NCI-H187 treated with DMSO at 0.1 percent for 48 hours (cell line): ENCODE results near the gene ROR2.

Experiments
- DNase-seq: peaks from one replicate; lab custom pipeline; 2025; lab: John Stamatoyannopoulos, UW

Gene ROR2

GRCh38 chr9:91736898-91737601 lies 213.0 kb downstream of the ROR2 start:
- no peak for DNase-seq

GRCh38 chr9:91736311-91736710 lies 213.7 kb downstream of the ROR2 start:
- DNase-seq, result no peak

DNA sequence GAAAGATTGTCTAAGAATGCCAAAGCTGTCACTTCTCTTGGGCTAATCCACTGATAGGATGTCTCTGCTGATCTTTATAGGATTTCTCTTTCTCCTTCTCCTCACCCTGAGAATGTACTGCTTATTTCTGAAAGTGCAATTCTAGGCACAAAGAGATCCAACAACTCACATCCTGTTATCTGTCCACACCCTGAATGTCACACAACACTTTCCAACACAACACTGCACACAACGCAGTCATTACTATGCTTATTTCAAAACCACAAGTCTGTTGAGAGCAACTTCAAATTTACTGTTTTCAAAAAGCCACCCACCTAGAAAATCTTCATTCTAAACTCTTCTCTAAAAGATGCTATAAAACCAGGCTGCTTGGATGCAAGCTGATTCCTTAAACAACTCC lies 215.0 kb downstream of the ROR2 start:
- no peak for DNase-seq

GRCh38 chr9:91734371-91734981 lies 215.6 kb downstream of the ROR2 start:
- DNase-seq, result no peak

DNA sequence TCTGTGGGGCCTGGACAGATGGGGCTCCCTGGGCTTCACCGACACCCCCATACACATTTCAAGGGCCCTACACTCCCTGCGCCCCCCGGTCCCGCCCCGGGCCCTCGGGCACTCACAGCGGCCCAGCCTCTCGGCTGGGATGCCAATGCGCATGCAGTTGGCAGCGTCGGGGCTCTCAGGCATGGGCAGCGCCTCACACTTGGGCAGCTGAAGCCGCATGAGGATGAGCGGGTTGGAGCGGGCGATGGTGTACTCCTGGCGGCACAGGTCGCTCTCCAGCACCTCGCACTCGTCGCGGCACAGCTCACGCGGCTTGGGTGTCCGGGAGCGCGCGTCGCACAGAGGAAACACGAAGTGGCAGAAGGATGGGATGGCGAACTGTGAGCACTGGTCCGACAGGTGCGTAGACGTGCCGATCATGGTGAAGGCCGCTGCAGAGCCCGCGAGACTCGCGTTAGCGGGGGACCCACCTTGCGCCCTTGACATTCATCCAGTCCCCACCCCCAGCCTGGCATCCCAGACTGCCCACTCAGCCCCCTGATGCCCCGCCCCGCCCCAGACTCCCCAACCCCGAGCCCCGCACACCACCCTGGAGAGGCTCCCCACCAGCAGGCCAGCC lies 216.9 kb downstream of the ROR2 start:
- DNase-seq, result no peak

DNA sequence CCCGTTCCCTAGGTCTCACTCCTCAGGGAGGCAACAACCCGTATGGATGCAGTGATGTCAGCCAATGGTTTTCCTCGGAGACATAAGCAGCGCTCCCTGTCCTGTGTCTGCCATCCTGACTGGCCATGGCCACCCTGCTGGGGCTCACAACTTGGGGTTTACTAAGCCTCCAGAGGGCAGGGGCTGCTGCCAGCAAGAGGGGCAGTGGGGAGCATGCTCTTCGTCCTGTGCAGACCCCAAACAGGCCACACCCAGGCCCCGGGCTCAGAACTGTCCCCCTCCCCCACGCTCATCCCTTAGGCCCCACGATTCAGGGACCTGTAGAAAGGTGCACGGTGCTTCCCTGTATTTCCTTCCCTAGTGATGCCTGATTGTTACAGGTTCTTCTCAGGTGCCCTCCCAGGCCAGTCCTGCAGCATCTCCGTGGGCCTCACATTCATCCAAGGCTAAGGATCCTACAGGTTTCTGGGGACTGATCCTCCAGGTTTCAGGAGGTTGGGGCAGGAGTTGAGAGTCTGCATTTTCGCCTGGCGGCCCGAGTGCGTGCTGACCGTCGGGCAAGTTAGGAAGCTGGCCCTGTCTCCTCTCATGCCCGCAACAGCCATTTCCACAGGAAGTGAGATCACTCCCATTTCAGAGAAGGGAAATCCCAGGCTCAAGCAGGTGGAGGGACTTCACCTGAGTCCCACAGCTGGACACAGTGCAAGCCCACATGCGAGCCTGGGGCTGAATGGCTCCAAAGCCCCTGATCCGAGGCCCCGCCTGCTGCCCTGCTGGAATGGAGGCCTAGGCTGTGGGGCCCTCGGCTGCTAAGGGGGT lies 217.6 kb downstream of the ROR2 start:
- no peak for DNase-seq

GRCh38 chr9:91730806-91731205 lies 219.2 kb downstream of the ROR2 start:
- no peak for DNase-seq

GRCh38 chr9:91729558-91729842 lies 220.5 kb downstream of the ROR2 start:
- no peak for DNase-seq

- no peak for DNase-seq
These were observed 222.1 kb downstream of the ROR2 start for GRCh38 chr9:91727972-91728371.

GRCh38 chr9:91727316-91727861 lies 222.6 kb downstream of the ROR2 start:
- no peak for DNase-seq

DNA sequence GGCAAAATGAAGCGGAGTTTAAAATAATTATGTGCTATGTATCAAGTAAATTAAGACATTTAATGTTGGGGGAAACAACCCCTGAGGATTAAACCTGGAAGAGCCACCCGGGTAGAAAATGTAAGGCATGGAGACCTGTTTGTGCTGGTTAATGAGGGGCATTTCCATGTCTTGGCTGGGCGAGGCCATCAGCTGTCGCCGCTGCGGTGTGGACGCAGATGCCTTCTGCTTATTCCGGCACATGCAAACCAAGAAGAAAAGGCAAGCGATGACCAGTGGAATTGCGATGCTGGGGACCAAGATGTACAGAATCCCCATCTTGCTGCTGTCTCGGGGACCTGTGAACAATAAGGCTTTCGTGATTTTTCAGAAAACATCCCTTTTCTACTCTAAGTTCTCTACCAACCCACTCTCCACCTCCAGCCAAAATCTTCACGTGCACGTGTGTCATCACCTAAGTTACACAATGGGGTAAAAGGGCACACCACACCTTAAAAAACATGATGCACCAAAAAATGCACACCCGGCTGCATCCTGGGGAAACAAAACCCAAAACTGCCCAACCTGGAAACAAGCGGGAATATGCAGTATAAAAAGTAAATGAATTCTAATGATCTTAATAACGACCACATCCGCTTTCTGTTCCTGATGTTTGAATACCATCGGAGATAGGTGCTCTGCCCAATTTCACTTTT lies 223.5 kb downstream of the ROR2 start:
- no peak for DNase-seq

- no peak for DNase-seq
These were observed 224.4 kb downstream of the ROR2 start for GRCh38 chr9:91725651-91726050.

GRCh38 chr9:91724609-91725505 lies 225.2 kb downstream of the ROR2 start:
- DNase-seq, result no peak

DNA sequence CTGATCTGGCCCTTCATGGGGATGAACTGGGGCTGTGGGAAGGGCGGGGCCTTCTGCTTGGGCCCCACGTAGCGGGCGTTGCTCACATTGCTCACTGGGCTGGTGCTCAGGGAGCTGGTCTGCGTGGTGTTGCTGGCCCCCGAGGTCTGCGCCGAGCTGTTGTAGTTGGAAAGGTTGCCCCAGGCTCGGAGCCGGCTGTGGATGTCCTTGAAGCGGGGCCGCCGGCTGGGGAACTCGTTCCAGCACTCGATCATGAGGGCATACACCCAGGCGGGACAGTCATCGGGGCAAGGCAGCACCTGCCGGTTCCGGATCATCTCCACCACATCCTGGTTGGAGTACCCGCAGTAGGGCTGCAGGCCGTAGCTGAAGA lies 226.0 kb downstream of the ROR2 start:
- DNase-seq, result no peak

DNA sequence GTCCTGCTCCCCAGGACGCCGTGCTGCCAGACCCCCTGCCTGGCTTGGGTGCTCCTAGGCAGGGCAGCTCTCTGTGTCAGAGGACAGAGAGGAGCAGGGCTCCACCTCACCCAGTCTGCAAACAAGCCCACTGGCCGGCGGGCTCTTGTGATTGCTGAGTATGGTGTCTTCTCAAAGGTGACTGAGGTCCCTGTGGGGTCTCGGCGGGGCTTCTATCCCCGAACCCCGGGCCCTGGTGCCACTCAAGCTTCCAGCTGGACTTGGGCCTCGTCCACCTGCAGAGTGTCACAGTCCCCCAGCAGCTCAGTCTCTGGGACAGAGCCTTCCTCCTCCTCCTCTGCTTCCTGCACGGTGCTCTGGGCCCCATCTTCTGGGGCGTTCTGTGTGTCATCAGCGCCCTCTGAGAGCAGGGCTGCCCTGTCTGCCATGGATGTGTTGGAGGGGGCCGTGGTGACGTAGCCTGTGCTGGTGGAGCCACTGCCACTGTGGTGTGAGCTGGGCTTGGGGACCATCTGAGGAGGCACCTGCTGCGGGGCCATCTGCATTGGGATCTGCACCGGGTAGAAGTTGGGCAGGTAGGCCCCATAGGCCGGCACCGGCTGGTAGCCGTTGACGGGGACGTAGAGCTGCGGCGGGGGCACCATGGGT lies 226.5 kb downstream of the ROR2 start:
- DNase-seq, result no peak

- no peak for DNase-seq
These were observed 229.0 kb downstream of the ROR2 start for GRCh38 chr9:91720751-91721705.

- DNase-seq, result no peak
These were observed 229.7 kb downstream of the ROR2 start for GRCh38 chr9:91720313-91720712.

DNA sequence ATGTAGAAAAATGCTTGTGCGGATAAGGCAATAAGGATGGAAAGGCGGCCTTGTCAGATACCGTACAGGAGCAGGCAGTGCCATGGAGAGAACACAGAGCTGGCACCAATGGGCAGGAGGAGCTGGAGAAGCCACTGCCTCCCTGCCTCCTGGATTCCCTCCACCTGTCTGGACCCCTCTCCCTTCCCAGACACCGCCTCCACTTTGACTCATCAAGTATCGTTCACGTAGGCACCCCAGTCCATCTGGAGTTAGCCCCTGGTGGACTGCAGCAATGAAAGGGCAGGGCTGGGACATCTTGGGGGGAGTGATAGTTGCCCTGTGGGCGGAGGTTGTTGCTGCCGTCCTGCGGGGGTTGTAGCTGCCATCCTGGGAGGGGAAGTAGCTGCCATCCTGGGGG lies 232.0 kb downstream of the ROR2 start:
- no peak for DNase-seq

- DNase-seq, result no peak
These were observed 233.2 kb downstream of the ROR2 start for GRCh38 chr9:91716815-91717214.
